GM18505 (cell line): ENCODE results near the gene PIP4K2A.

Experiments used
- ATAC-seq: cut with Tn5 transposase; IDR thresholded peaks from one replicate; pipeline ENCODE4 v1.9.1; 2021; ENCODE audit not compliant: unreplicated experiment
- POLR2A ChIP-seq: IDR thresholded peaks from 4 replicates; pipeline ENCODE4 v1.6.1; 2011; ENCODE audit warnings: borderline replicate concordance; ENCODE audit not compliant: insufficient read depth, insufficient read length; ENCODE audit errors: extremely low read depth

Gene PIP4K2A

GRCh38 chr10:22583683-22584082, 130.7 kb downstream of the PIP4K2A start:
- ATAC-seq = no peak
- TF ChIP-seq POLR2A = no peak

- TF ChIP-seq POLR2A = no peak
- no peak for ATAC-seq
Observed at GRCh38 chr10:22581461-22581860, 132.9 kb downstream of the PIP4K2A start.

- no peak for TF ChIP-seq POLR2A
- ATAC-seq = no peak
Observed at GRCh38 chr10:22580711-22581110, 133.7 kb downstream of the PIP4K2A start.

GRCh38 chr10:22579826-22580225, 134.6 kb downstream of the PIP4K2A start:
- no peak for TF ChIP-seq POLR2A
- ATAC-seq = no peak

GRCh38 chr10:22573820-22574569, 140.4 kb downstream of the PIP4K2A start:
- no peak for TF ChIP-seq POLR2A
- ATAC-seq = no peak

- ATAC-seq = no peak
- no peak for TF ChIP-seq POLR2A
Observed at GRCh38 chr10:22570733-22571430, 143.5 kb downstream of the PIP4K2A start.

- no peak for TF ChIP-seq POLR2A
- ATAC-seq = no peak
Observed at GRCh38 chr10:22570234-22570633, 144.1 kb downstream of the PIP4K2A start.

GRCh38 chr10:22568928-22569327, 145.4 kb downstream of the PIP4K2A start:
- no peak for ATAC-seq

GRCh38 chr10:22564060-22564459, 150.3 kb downstream of the PIP4K2A start:
- no peak for ATAC-seq
- no peak for TF ChIP-seq POLR2A

More at GRCh38 chr10:22568928-22569327, 145.4 kb downstream of the PIP4K2A start:
- TF ChIP-seq POLR2A = no peak

GRCh38 chr10:22561909-22562308, 152.5 kb downstream of the PIP4K2A start:
- no peak for TF ChIP-seq POLR2A
- ATAC-seq = no peak

GRCh38 chr10:22560913-22561239, 153.5 kb downstream of the PIP4K2A start:
- ATAC-seq = no peak
- no peak for TF ChIP-seq POLR2A

- ATAC-seq = no peak
- no peak for TF ChIP-seq POLR2A
Observed at GRCh38 chr10:22560096-22560912, 154.1 kb downstream of the PIP4K2A start.

GRCh38 chr10:22557321-22557720, 157.1 kb downstream of the PIP4K2A start:
- no peak for ATAC-seq

GRCh38 chr10:22556774-22557173, 157.6 kb downstream of the PIP4K2A start:
- ATAC-seq = no peak
- TF ChIP-seq POLR2A = no peak

More at GRCh38 chr10:22557321-22557720, 157.1 kb downstream of the PIP4K2A start:
- no peak for TF ChIP-seq POLR2A

GRCh38 chr10:22554461-22555182, 159.8 kb downstream of the PIP4K2A start:
- ATAC-seq = no peak
- TF ChIP-seq POLR2A = no peak
